Liver (tissue), 9 donors: Measurements from ENCODE around the gene ZNF213. TPM values are rescaled to one million over a fixed set of nuclear protein-coding genes. Genes with fewer than 3 reads are reported as not detected.

ENCODE experiments used
- DNase-seq: peaks from one replicate; pipeline ENCODE4 v3.0.0-alpha.2; 2017; ENCODE audit warnings: low spot score
- H3K27ac ChIP-seq, 2 donors: one replicate each; pipeline ENCODE4 v1.7.0; 2013; ENCODE audit warnings: inconsistent platforms in 2 of 2, low read length in 2 of 2, control low read depth in 1 of 2, low read depth in 1 of 2, mild to moderate bottlenecking in 1 of 2
- H3K27me3 ChIP-seq, 4 donors: one replicate each; pipeline versions ENCODE4 v1.6.1 to v1.7.0; 2013; ENCODE audit warnings: low read length in 3 of 4, inconsistent platforms in 1 of 4, mild to moderate bottlenecking in 1 of 4, moderate library complexity in 1 of 4; ENCODE audit not compliant: control insufficient read depth in 4 of 4, insufficient read depth in 4 of 4
- H3K36me3 ChIP-seq, 4 donors: one replicate each; pipeline versions ENCODE4 v1.6.1 to v1.7.0; 2013; ENCODE audit warnings: low read length in 3 of 4, mild to moderate bottlenecking in 3 of 4, low read depth in 1 of 4, moderate library complexity in 1 of 4; ENCODE audit not compliant: control insufficient read depth in 4 of 4, insufficient read depth in 3 of 4
- H3K4me1 ChIP-seq, 4 donors: one replicate each; pipeline versions ENCODE4 v1.6.1 to v1.7.0; 2013; ENCODE audit warnings: low read length in 3 of 4, mild to moderate bottlenecking in 3 of 4, moderate library complexity in 1 of 4; ENCODE audit not compliant: control insufficient read depth in 4 of 4, insufficient read depth in 4 of 4
- H3K4me3 ChIP-seq, 3 donors: one replicate each; pipeline versions ENCODE4 v1.6.1 to v1.7.0; 2013; ENCODE audit warnings: low read length in 3 of 3, control low read depth in 1 of 3, low read depth in 1 of 3, mild to moderate bottlenecking in 1 of 3
- H3K9ac ChIP-seq, 2 donors: one replicate each; pipeline ENCODE4 v1.7.0; 2013; ENCODE audit warnings: low read length in 2 of 2, mild to moderate bottlenecking in 2 of 2, moderate library complexity in 2 of 2, control low read depth in 1 of 2, low read depth in 1 of 2
- H3K9me3 ChIP-seq, 4 donors: one replicate each; pipeline versions ENCODE4 v1.6.1 to v1.7.0; 2013; ENCODE audit warnings: low read length in 3 of 4; ENCODE audit not compliant: control insufficient read depth in 4 of 4
- ATF3 ChIP-seq: IDR thresholded peaks from 2 replicates; pipeline ENCODE4 v1.6.1; 2016; ENCODE audit warnings: antibody characterized with exemption
- CTCF ChIP-seq: fragments of 150-350 bp; IDR thresholded peaks from 2 replicates; pipeline ENCODE4 v1.5.1; 2017; ENCODE audit warnings: improper control_type of control experiment, low read depth, low read length; ENCODE audit not compliant: missing input control
- EGR1 ChIP-seq, 2 donors: IDR thresholded peaks; 2 replicates each; pipeline ENCODE4 v1.6.1; 2016 to 2018; ENCODE audit warnings: antibody characterized with exemption in 2 of 2, low read depth in 2 of 2
- FOXA1 ChIP-seq: IDR thresholded peaks from 2 replicates; pipeline ENCODE4 v1.6.1; 2016; ENCODE audit warnings: antibody characterized with exemption
- GABPA ChIP-seq, 2 donors: IDR thresholded peaks in 1 of 2; conservative IDR thresholded peaks in 1 of 2; 2 replicates each; pipeline ENCODE4 v1.6.1; 2016; ENCODE audit warnings: antibody characterized with exemption in 2 of 2, mild to moderate bottlenecking in 1 of 2, moderate library complexity in 1 of 2
- HNF4A ChIP-seq, 2 donors: conservative IDR thresholded peaks; 2 replicates each; pipeline ENCODE4 v1.6.1; 2016; ENCODE audit warnings: antibody characterized with exemption in 2 of 2, mild to moderate bottlenecking in 2 of 2
- HNF4G ChIP-seq: IDR thresholded peaks from 2 replicates; pipeline ENCODE4 v1.6.1; 2016; ENCODE audit warnings: antibody characterized with exemption
- MAX ChIP-seq: IDR thresholded peaks from 2 replicates; pipeline ENCODE4 v1.6.1; 2016; ENCODE audit warnings: antibody characterized with exemption
- NR2F2 ChIP-seq: IDR thresholded peaks from 2 replicates; pipeline ENCODE4 v1.6.1; 2016; ENCODE audit warnings: antibody characterized with exemption
- RAD21 ChIP-seq, 2 donors: IDR thresholded peaks; 2 replicates each; pipeline ENCODE4 v1.6.1; 2016; ENCODE audit warnings: antibody characterized with exemption in 2 of 2, mild to moderate bottlenecking in 2 of 2
- REST ChIP-seq: IDR thresholded peaks from 2 replicates; pipeline ENCODE4 v1.6.1; 2016; ENCODE audit warnings: antibody characterized with exemption, mild to moderate bottlenecking
- SP1 ChIP-seq: IDR thresholded peaks from 2 replicates; pipeline ENCODE4 v1.6.1; 2018; ENCODE audit warnings: antibody characterized with exemption, mild to moderate bottlenecking
- ZBTB33 ChIP-seq: IDR thresholded peaks from 2 replicates; pipeline ENCODE4 v1.6.1; 2016; ENCODE audit warnings: antibody characterized with exemption
- WGBS: extraction: QIAGEN DNeasy Blood & Tissue Kit; methylation state at CpG from one replicate; pipeline ENCODE4 v1.1.7; 2013; 5-methylcytosine and 5-hydroxymethylcytosine counted together
- polyA plus RNA-seq, 2 donors: library from polyadenylated mRNA; stranded (reverse) in 1 of 2; unstranded in 1 of 2; fragments of 200-250 nt in 1 of 2; fragments of >200 nt in 1 of 2; fragmentation: Nextera tagmentation in 1 of 2; extraction: Ambion mirVana in 1 of 2; gene quantifications; one replicate each; pipeline versions ENCODE4 v1.2.1 to v1.2.3, GENCODE V29; 2013 to 2015
- total RNA-seq, 2 donors: library from RNA; depleted of rRNA; stranded (reverse); fragments of >200 nt; gene quantifications; one replicate each; pipeline ENCODE4 v1.2.3, GENCODE V29; 2014
- donor health status: healthy.
- donor health status: healthy.
- donor health status: healthy.
- donor health status: healthy.
- donor health status: healthy.

Gene ZNF213
- total and polyA plus RNA-seq, 4 donors: 0.56 to 4.5 (median 1.7) TPM

- TF ChIP-seq ZBTB33: no peak
Measured at GRCh38 chr16:3135126-3135715, 392 bp downstream of the ZNF213 start (continued).

GRCh38 chr16:3137267-3137666 lies 2.4 kb downstream of the ZNF213 start:
- DNase-seq: no peak
- Histone ChIP-seq H3K27me3 (no peaks in the 10 kb centered on the region), H3K4me3 (no peak overlapping the region), H3K4me1 (peaks cover 0 to 20% (median 16%) of the 10 kb centered on the region in 4 donors), H3K9me3 (no peaks in the 10 kb centered on the region), H3K27ac (no peak overlapping the region), H3K36me3 (peaks cover 0 to 32% (median 7%) of the 10 kb centered on the region in 4 donors), H3K9ac (no peak overlapping the region)
- no peak for TF ChIP-seq SP1
- TF ChIP-seq GABPA (IDR thresholded peaks at IDR 0.05 in 1 of 2, conservative IDR thresholded peaks at IDR 0.05 in 1 of 2): no peak
- no peak for TF ChIP-seq MAX
- TF ChIP-seq ATF3: no peak
- no peak for TF ChIP-seq FOXA1
- no peak for TF ChIP-seq CTCF
- TF ChIP-seq HNF4G: no peak
- TF ChIP-seq REST: no peak
- TF ChIP-seq NR2F2: no peak
- WGBS: 96% methylated on average over 13 of the region's 13 CpGs

GRCh38 chr16:3138342-3138741 lies 3.5 kb downstream of the ZNF213 start:
- H3K36me3 ChIP-seq: peaks cover 0 to 35% (median 7%) of the 10 kb centered on the region in 4 donors
- no peaks in the 10 kb centered on the region for H3K27me3 ChIP-seq
- no peak overlapping the region for H3K27ac ChIP-seq
- no peak overlapping the region for H3K4me3 ChIP-seq
- no peak overlapping the region for H3K9ac ChIP-seq
- peaks cover 6 to 25% (median 21%) of the 10 kb centered on the region in 4 donors for H3K4me1 ChIP-seq
- no peak for DNase-seq
- 91% methylated on average over 21 of the region's 21 CpGs for WGBS
- H3K9me3 ChIP-seq: no peaks in the 10 kb centered on the region
- TF ChIP-seq ATF3 (no peak), EGR1 (IDR thresholded peaks at IDR 0.05; ENCODE audit: low read depth in 2 of 2) (no peak), GABPA (IDR thresholded peaks at IDR 0.05 in 1 of 2, conservative IDR thresholded peaks at IDR 0.05 in 1 of 2) (no peak), CTCF (no peak), HNF4A (conservative IDR thresholded peaks at IDR 0.05) (no peak), NR2F2 (no peak), MAX (no peak), RAD21 (IDR thresholded peaks at IDR 0.05) (no peak), REST (no peak)
